Type B pancreatic cell (in vitro differentiated cells): Measurements from ENCODE around the gene CREB3L2. TPM values are rescaled to one million over a fixed set of nuclear protein-coding genes. Genes with fewer than 3 reads are reported as not detected.

Experiments
- DNase-seq: peaks from one replicate; pipeline ENCODE4 v3.0.0; 2021; ENCODE audit warnings: mixed read lengths; ENCODE audit not compliant: unreplicated experiment; ENCODE audit errors: extremely low spot score
- H3K27ac Mint-ChIP-seq: 2 replicates; pipeline ENCODE4 v1.8.0; 2021; ENCODE audit warnings: mild to moderate bottlenecking, mixed read lengths
- H3K27me3 Mint-ChIP-seq: 2 replicates; pipeline ENCODE4 v1.8.0; 2021; ENCODE audit warnings: mixed read lengths
- H3K36me3 Mint-ChIP-seq: 2 replicates; pipeline ENCODE4 v1.8.0; 2021; ENCODE audit warnings: mixed read lengths
- H3K4me1 Mint-ChIP-seq: one replicate; pipeline ENCODE4 v1.8.0; 2021; ENCODE audit warnings: mixed read lengths; ENCODE audit not compliant: unreplicated experiment
- H3K4me3 Mint-ChIP-seq: 2 replicates; pipeline ENCODE4 v1.8.0; 2021; ENCODE audit warnings: mild to moderate bottlenecking, mixed read lengths
- H3K9me3 Mint-ChIP-seq: 2 replicates; pipeline ENCODE4 v1.8.0; 2021; ENCODE audit warnings: mixed read lengths
- CTCF ChIP-seq: fragments of 200-600 bp; sonication (generic); conservative IDR thresholded peaks from 2 replicates; pipeline ENCODE4 v1.5.0; 2021; ENCODE audit warnings: antibody characterized with exemption, mild to moderate bottlenecking
- total RNA-seq: library from RNA; stranded (reverse); gene quantifications from 2 replicates; pipeline ENCODE4 v1.2.1, GENCODE V29; 2021; ENCODE audit warnings: low replicate concordance

CREB3L2 gene
- total RNA-seq, 1 donor from 2014 or later, result 85.8 TPM

- H3K4me3 Mint-ChIP-seq, result no peak overlapping the region
- H3K27ac Mint-ChIP-seq, result no peak overlapping the region
- no peaks in the 10 kb centered on the region for H3K27me3 Mint-ChIP-seq
- H3K36me3 Mint-ChIP-seq, result no peaks in the 10 kb centered on the region
- no peak for DNase-seq
- H3K9me3 Mint-ChIP-seq, result no peaks in the 10 kb centered on the region
- H3K4me1 Mint-ChIP-seq, result peaks cover 5% of the 10 kb centered on the region
- TF ChIP-seq CTCF, result no peak
These were observed 7.4 kb upstream of the CREB3L2 start for GRCh38 chr7:138009350-138009653.

- H3K36me3 Mint-ChIP-seq, result no peaks in the 10 kb centered on the region
- TF ChIP-seq CTCF, result peak; percentile 94
- H3K4me3 Mint-ChIP-seq, result no peak overlapping the region
- H3K4me1 Mint-ChIP-seq, result peaks cover 5% of the 10 kb centered on the region
- no peaks in the 10 kb centered on the region for H3K9me3 Mint-ChIP-seq
- DNase-seq, result no peak
- H3K27ac Mint-ChIP-seq, result peak overlapping the region; percentile 88
- H3K27me3 Mint-ChIP-seq, result no peaks in the 10 kb centered on the region
These were observed 6.9 kb upstream of the CREB3L2 start for GRCh38 chr7:138008588-138009349.

GRCh38 chr7:138008019-138008587 is 6.2 kb upstream of the CREB3L2 start:
- Mint-ChIP-seq H3K36me3 (no peaks in the 10 kb centered on the region), H3K9me3 (no peaks in the 10 kb centered on the region), H3K27ac (peak overlapping the region; percentile 88), H3K4me1 (peaks cover 5% of the 10 kb centered on the region), H3K27me3 (no peaks in the 10 kb centered on the region), H3K4me3 (peak overlapping the region; percentile 71)
- no peak for DNase-seq
- TF ChIP-seq CTCF, result no peak

- no peak overlapping the region for H3K4me3 Mint-ChIP-seq
- H3K36me3 Mint-ChIP-seq, result no peaks in the 10 kb centered on the region
- H3K9me3 Mint-ChIP-seq, result no peaks in the 10 kb centered on the region
- H3K4me1 Mint-ChIP-seq, result peaks cover 13% of the 10 kb centered on the region
- no peak overlapping the region for H3K27ac Mint-ChIP-seq
- no peak for DNase-seq
- H3K27me3 Mint-ChIP-seq, result no peaks in the 10 kb centered on the region
- no peak for TF ChIP-seq CTCF
These were observed 4.2 kb upstream of the CREB3L2 start for GRCh38 chr7:138006106-138006505.

- peak overlapping the region; percentile 27 for H3K27ac Mint-ChIP-seq
- no peak for DNase-seq
These were observed 3.0 kb upstream of the CREB3L2 start for GRCh38 chr7:138004936-138005335.

More at GRCh38 chr7:138004936-138005335, 3.0 kb upstream of the CREB3L2 start:
- Mint-ChIP-seq H3K36me3 (peaks cover under 1% of the 10 kb centered on the region), H3K9me3 (no peaks in the 10 kb centered on the region), H3K27me3 (no peaks in the 10 kb centered on the region), H3K4me1 (peaks cover 21% of the 10 kb centered on the region), H3K4me3 (no peak overlapping the region)
- TF ChIP-seq CTCF, result no peak
